Measurements from ENCODE around the gene TUBGCP2. TPM values are rescaled to one million over a fixed set of nuclear protein-coding genes. Genes with fewer than 3 reads are reported as not detected.

Gene TUBGCP2
- total RNA-seq, 1 donor = 66.9 TPM

- DNase-seq (ENCODE audit: low read depth) = no peak
- no peak overlapping the region for H3K4me3 ChIP-seq (ENCODE audit: low read depth, low read length)
- no peak for TF ChIP-seq CTCF (IDR thresholded peaks at IDR 0.05; ENCODE audit: insufficient read depth, low read depth, low read length)
These were observed 46.0 kb downstream of the TUBGCP2 start for GRCh38 chr10:133262696-133263095.

- DNase-seq (ENCODE audit: low read depth) = peak; percentile 66
- TF ChIP-seq CTCF (IDR thresholded peaks at IDR 0.05; ENCODE audit: insufficient read depth, low read depth, low read length) = no peak
- H3K4me3 ChIP-seq (ENCODE audit: low read depth, low read length) = peak overlapping the region; percentile 55
These were observed 46.8 kb downstream of the TUBGCP2 start for GRCh38 chr10:133261726-133262325.

GRCh38 chr10:133260895-133261725 is 47.6 kb downstream of the TUBGCP2 start:
- peak; percentile 36 for DNase-seq (ENCODE audit: low read depth)
- peak overlapping the region; percentile 55 for H3K4me3 ChIP-seq (ENCODE audit: low read depth, low read length)
- TF ChIP-seq CTCF (IDR thresholded peaks at IDR 0.05; ENCODE audit: insufficient read depth, low read depth, low read length) = no peak

- no peak for TF ChIP-seq CTCF (IDR thresholded peaks at IDR 0.05; ENCODE audit: insufficient read depth, low read depth, low read length)
- no peak for DNase-seq (ENCODE audit: low read depth)
- H3K4me3 ChIP-seq (ENCODE audit: low read depth, low read length) = no peak overlapping the region
These were observed 49.1 kb downstream of the TUBGCP2 start for GRCh38 chr10:133259602-133259989.

GRCh38 chr10:133258818-133259601 is 49.7 kb downstream of the TUBGCP2 start:
- peak; percentile 99 for DNase-seq (ENCODE audit: low read depth)
- TF ChIP-seq CTCF (IDR thresholded peaks at IDR 0.05; ENCODE audit: insufficient read depth, low read depth, low read length) = no peak
- no peak overlapping the region for H3K4me3 ChIP-seq (ENCODE audit: low read depth, low read length)

GRCh38 chr10:133258066-133258817 is 50.4 kb downstream of the TUBGCP2 start:
- TF ChIP-seq CTCF (IDR thresholded peaks at IDR 0.05; ENCODE audit: insufficient read depth, low read depth, low read length) = no peak
- H3K4me3 ChIP-seq (ENCODE audit: low read depth, low read length) = no peak overlapping the region
- DNase-seq (ENCODE audit: low read depth) = peak; percentile 31
